K562 (cell line): Measurements from ENCODE around the gene TFF3. TPM values are rescaled to one million over a fixed set of nuclear protein-coding genes. Genes with fewer than 3 reads are reported as not detected.
A peak's percentile ranks its signal among the peaks of the same experiment; 100 is the strongest.

ENCODE experiments used
- ATAC-seq: fragments of 200-7000 bp; cut with Tn5 transposase; 3 replicates; pipeline ENCODE4 v1.9.1; 2020; ENCODE audit warnings: moderate library complexity
- Bru-seq: library from RNA; stranded (reverse); fragments of 400-500 nt; gene quantifications from one replicate; lab custom pipeline; 2021; lab: Mats Ljungman, UMichigan
- BruChase-seq, 2 experiments: library from RNA; stranded (reverse); fragments of 400-500 nt; gene quantifications; one replicate each; lab custom pipeline; 2021; lab: Mats Ljungman, UMichigan
- BruUV-seq: library from RNA; stranded (reverse); fragments of 400-500 nt; replicated peaks from 2 replicates; lab custom pipeline; 2021; lab: Mats Ljungman, UMichigan
- CTCF ChIA-PET: fragments of 300-600 bp; formaldehyde crosslinking; extraction: SDS; loops from one replicate; lab custom pipeline; 2021; ENCODE audit warnings: low intra/inter-chr PET ratio; lab: Yijun Ruan, JAX
- POLR2A ChIA-PET: fragments of 300-600, 350-650 bp; sonication (Branson Sonifier 250); formaldehyde crosslinking; extraction: SDS; loops from one replicate; lab custom pipeline; 2021; ENCODE audit warnings: antibody characterized with exemption, inconsistent platforms; lab: Yijun Ruan, JAX
- DNase-seq, 4 experiments: peaks; one replicate each; pipeline versions ENCODE4 v3.0.0 to v3.0.0-alpha.2; 2011 to 2018; ENCODE audit warnings: low spot score in 3 of 4, mixed read lengths in 3 of 4; ENCODE audit errors: extremely low read depth in 1 of 4
- FAIRE-seq: peaks from 2 replicates; lab custom pipeline; 2011; peaks lifted over from hg19 to GRCh38; lab: Jason Lieb, UNC
- H2AFZ ChIP-seq: 2 replicates; pipeline ENCODE4 v1.6.0; 2011; ENCODE audit warnings: low read depth, low read length, control low read depth, inconsistent platforms
- H3K27ac ChIP-seq: fragments of 200-600 bp; 3 replicates; pipeline ENCODE4 v1.8.0; 2011; ENCODE audit warnings: low read depth, mild to moderate bottlenecking, control low read depth, inconsistent platforms, low read length, moderate library complexity, mixed read lengths; ENCODE audit errors: extremely low read depth
- H3K27me3 ChIP-seq, 2 experiments: fragments of 300-600 bp in 1 of 2; 2 replicates in 1 of 2; 3 replicates in 1 of 2; pipeline versions ENCODE4 v1.6.0 to v1.8.0; 2011; ENCODE audit warnings: inconsistent platforms in 2 of 2, low read length in 2 of 2, mild to moderate bottlenecking in 1 of 2, mixed read lengths in 1 of 2, moderate library complexity in 1 of 2; ENCODE audit not compliant: control insufficient read depth in 2 of 2, insufficient read depth in 2 of 2
- H3K36me3 ChIP-seq: fragments of 300-600 bp; 3 replicates; pipeline ENCODE4 v1.8.0; 2011; ENCODE audit warnings: mild to moderate bottlenecking, low read length, inconsistent platforms; ENCODE audit not compliant: control insufficient read depth, insufficient read depth
- H3K4me1 ChIP-seq, 2 experiments: fragments of 200-600 bp in 1 of 2; replicated peaks in 1 of 2; 2 replicates in 1 of 2; 3 replicates in 1 of 2; pipeline versions ENCODE4 v1.5.1 to v1.8.0; 2011; ENCODE audit warnings: inconsistent platforms in 2 of 2, low read length in 2 of 2, mild to moderate bottlenecking in 1 of 2, mixed read lengths in 1 of 2, moderate library complexity in 1 of 2; ENCODE audit not compliant: control insufficient read depth in 2 of 2, insufficient read depth in 2 of 2
- H3K4me2 ChIP-seq: 2 replicates; pipeline ENCODE4 v1.6.1; 2011; ENCODE audit warnings: low read length, control low read depth, inconsistent platforms, mixed read lengths; ENCODE audit not compliant: insufficient read depth
- H3K4me3 ChIP-seq: fragments of 200-600 bp; sonication (generic), shearing (Covaris generic); 2 replicates; pipeline ENCODE4 v1.5.1; 2016; ENCODE audit warnings: control low read depth, inconsistent platforms
- H3K79me2 ChIP-seq: fragments of 200-600 bp; 3 replicates; pipeline ENCODE4 v1.8.0; 2011; ENCODE audit warnings: low read length, inconsistent platforms; ENCODE audit not compliant: control insufficient read depth, insufficient read depth
- H3K9ac ChIP-seq, 2 experiments: 2 replicates each; pipeline versions ENCODE4 v1.6.0 to v1.6.1; 2011; ENCODE audit warnings: low read depth in 2 of 2, low read length in 2 of 2, control low read depth in 1 of 2, inconsistent platforms in 1 of 2, mild to moderate bottlenecking in 1 of 2, mixed read lengths in 1 of 2; ENCODE audit not compliant: insufficient read depth in 1 of 2
- H3K9me1 ChIP-seq: one replicate; pipeline ENCODE4 v1.6.0; 2011; ENCODE audit warnings: inconsistent platforms, mild to moderate bottlenecking, low read length, moderate library complexity; ENCODE audit not compliant: control insufficient read depth, insufficient read depth
- H3K9me3 ChIP-seq: replicated peaks from 2 replicates; pipeline ENCODE4 v1.5.1; 2011; ENCODE audit warnings: low read depth, low read length, inconsistent platforms; ENCODE audit not compliant: control insufficient read depth, insufficient read depth
- H4K20me1 ChIP-seq: replicated peaks from 2 replicates; pipeline ENCODE4 v1.6.1; 2011; ENCODE audit warnings: low read length, inconsistent platforms, mixed read lengths; ENCODE audit not compliant: control insufficient read depth, insufficient read depth
- MEF2D ChIP-seq: conservative IDR thresholded peaks from 2 replicates; pipeline ENCODE4 v1.6.1; 2016; ENCODE audit warnings: low read depth, missing genetic modification characterization, missing compliant biosample characterization
- MITF ChIP-seq: IDR thresholded peaks from 2 replicates; pipeline ENCODE4 v1.6.1; 2014; ENCODE audit warnings: antibody characterized with exemption
- NR2C1 ChIP-seq, 2 experiments: fragments of 450-650 bp; IDR thresholded peaks; 2 replicates each; pipeline ENCODE4 v1.6.1; 2017; ENCODE audit warnings: mild to moderate bottlenecking in 2 of 2, antibody characterized with exemption in 1 of 2, inconsistent platforms in 1 of 2, missing compliant biosample characterization in 1 of 2, missing genetic modification characterization in 1 of 2
- NR2C2 ChIP-seq, 2 experiments: fragments of 200-800 bp in 1 of 2; sonication (Bioruptor generic) in 1 of 2; sonication (generic) in 1 of 2; formaldehyde crosslinking in 1 of 2; IDR thresholded peaks; 2 replicates each; pipeline versions ENCODE4 v1.6.1 to v1.8.0; 2016 to 2022; ENCODE audit warnings: mild to moderate bottlenecking in 1 of 2, missing compliant biosample characterization in 1 of 2, missing genetic modification characterization in 1 of 2, missing genetic modification reagents in 1 of 2
- SETDB1 ChIP-seq: IDR thresholded peaks from one replicate; pipeline ENCODE4 v1.6.1; 2012; ENCODE audit warnings: low read length, control low read depth, inconsistent platforms
- SLC30A9 ChIP-seq: fragments of 250-450 bp; sonication (Bioruptor Pico); IDR thresholded peaks from 2 replicates; pipeline ENCODE4 v1.8.0; 2022; ENCODE audit warnings: mild to moderate bottlenecking, moderate library complexity
- SP1 ChIP-seq: sonication (generic); formaldehyde crosslinking; IDR thresholded peaks from 2 replicates; pipeline ENCODE4 v1.8.1; 2022; ENCODE audit warnings: mild to moderate bottlenecking, missing genetic modification reagents
- WGBS: fragments of 100-300 bp; shearing (Covaris generic); methylation state at CpG from one replicate; pipeline ENCODE4 v1.1.6; 2016; ENCODE audit warnings: low coverage, mixed read lengths; ENCODE audit not compliant: insufficient coverage; ENCODE audit errors: missing lambda C conversion rate; 5-methylcytosine and 5-hydroxymethylcytosine counted together
- in situ Hi-C: fragments of 300-500 bp; cut with MboI; formaldehyde crosslinking; loops from 4 replicates; pipeline ENCODE4 v1.15.0; 2018; ENCODE audit warnings: inconsistent platforms, mixed read lengths
- intact Hi-C: fragments of 100-400 bp; cut with micrococcal nuclease; formaldehyde crosslinking; loops from 2 replicates; pipeline ENCODE4 v1.14.2; 2022
- long read RNA-seq, 3 experiments: library from polyadenylated mRNA in 2 of 3; library from RNA in 1 of 3; unstranded in 2 of 3; stranded (forward) in 1 of 3; transcript quantifications; one replicate each; pipeline ENCODE4 v2.0.0, GENCODE V29; 2019 to 2022
- polyA minus RNA-seq, 3 experiments: library from RNA; depleted of rRNA, polyadenylated mRNA; stranded (reverse); fragments of >200 nt; gene quantifications; 2 replicates each; pipeline ENCODE4 v1.2.3, GENCODE V29; 2011
- polyA plus RNA-seq, 8 experiments: library from polyadenylated mRNA; depleted of rRNA in 4 of 8; stranded (reverse) in 5 of 8; unstranded in 3 of 8; fragments of >200 nt; fragmentation: Nextera tagmentation in 2 of 8; fragmentation: Illumina TruSeq in 1 of 8; extraction: Ambion mirVana in 2 of 8; extraction: Trizol in 1 of 8; gene quantifications; 2 replicates each; pipeline versions ENCODE4 v1.2.1 to v1.2.3, GENCODE V29; 2011 to 2014; ENCODE audit warnings: inconsistent platforms in 1 of 8, missing spikeins in 1 of 8
- total RNA-seq, 7 experiments: library from RNA; depleted of rRNA in 6 of 7; stranded (reverse); fragments of >200 nt in 6 of 7; fragmentation: Illumina TruSeq in 2 of 7; extraction: Trizol in 2 of 7; gene quantifications; 2 replicates each; pipeline versions ENCODE4 v1.2.1 to v1.2.3, GENCODE V29; 2011 to 2021; ENCODE audit warnings: low replicate concordance in 1 of 7

Gene TFF3
- not detected in 2 replicates for total RNA-seq (2011; cell fraction: chromatin; rRNA removed; ENCODE audit: low replicate concordance)
- not detected in 2 replicates for total RNA-seq (2011; cell fraction: nucleolus; rRNA removed)
- total RNA-seq (2011; cell fraction: nucleoplasm; rRNA removed) = not detected in 2 replicates
- total RNA-seq (2014; rRNA removed) = not detected in 2 replicates
- total RNA-seq (2014; rRNA removed; fragmentation: Illumina TruSeq; extraction: Trizol) = not detected in 2 replicates
- not detected in 2 replicates for total RNA-seq (2015; rRNA removed; fragmentation: Illumina TruSeq; extraction: Trizol)
- 0.72 and 0.78 TPM in 2 replicates for total RNA-seq (2021)
- 0.07 TPM in 1 of 2 replicates, not detected in the other for polyA plus RNA-seq (2011; rRNA removed)
- not detected in 2 replicates for polyA plus RNA-seq (2011; cell fraction: cytosol; rRNA removed)
- polyA plus RNA-seq (2011; cell fraction: nucleus; rRNA removed) = not detected in 2 replicates
- polyA plus RNA-seq (2012) = 0.22 TPM in 1 of 2 replicates, not detected in the other
- polyA plus RNA-seq (2014; fragmentation: Illumina TruSeq; extraction: Trizol) = not detected in 2 replicates
- not detected for polyA plus RNA-seq (2014; fragmentation: Nextera tagmentation; extraction: Ambion mirVana)
- not detected in 2 replicates for polyA plus RNA-seq (2014; rRNA removed)
- not detected in 2 replicates for polyA minus RNA-seq (2011; rRNA and poly(A)+ RNA removed)
- polyA minus RNA-seq (2011; cell fraction: cytosol; rRNA and poly(A)+ RNA removed) = not detected in 2 replicates
- polyA minus RNA-seq (2011; cell fraction: nucleus; rRNA and poly(A)+ RNA removed) = not detected in 2 replicates
- Bru-seq, nascent RNA = percentile 14 among the genes with signal in this experiment
- not detected for BruChase-seq, experiment 1, labeled RNA remaining after a 2-hour chase
- not detected for BruChase-seq, experiment 2, labeled RNA remaining after a 6-hour chase
- long read RNA-seq, experiment 1 = 0 reads
- long read RNA-seq, experiment 2 = 0 reads
- long read RNA-seq, experiment 3 = 0 reads

GRCh38 chr21:42315296-42315891 is at the start of gene TFF3:
TSS of gene TFF3 (minus strand) at chr21:42315409. CDS start at chr21:42315374, 35 bp downstream.
- DNase-seq (no peak), ATAC-seq (no peak), FAIRE-seq (no peak)
- TF ChIP-seq NR2C1 (IDR thresholded peaks at IDR 0.05) (no peak), NR2C1 (tag; IDR thresholded peaks at IDR 0.05) (0 out of 2 replicates have a peak, but pooled peaks have one; percentile 26), NR2C2 (CRISPR knock-in tag; IDR thresholded peaks at IDR 0.05) (no peak), NR2C2 (tag; IDR thresholded peaks at IDR 0.05) (peak; percentile 73), SP1 (CRISPR knock-in tag) (no peak), MEF2D (tag) (no peak), MITF (no peak), SLC30A9 (CRISPR knock-in tag) (no peak), SETDB1 (no peak)
- Histone ChIP-seq H3K27me3 (peaks cover 55 to 89% of the 10 kb centered on the region in 2 experiments), H4K20me1 (peaks cover 16% of the 10 kb centered on the region), H3K4me2 (no peak within 1 kb of the TSS), H3K9me3 (no peaks in the 10 kb centered on the region), H3K27ac (no peak within 1 kb of the TSS), H3K9ac (no peak within 1 kb of the TSS), H2AFZ (no peak within 1 kb of the TSS), H3K36me3 (no peaks in the 10 kb centered on the region), H3K4me1 (0 out of 5 replicates have a peak, but pooled peaks cover 0 to 3% of the 10 kb centered on the region in 2 experiments), H3K4me3 (no peak within 1 kb of the TSS), H3K79me2 (no peaks in the 10 kb centered on the region), H3K9me1 (no peaks in the 10 kb centered on the region)
- BruUV-seq = no TSS peak
- intact Hi-C loops (no loop called here), in situ Hi-C loops (loop anchor here (10.0 kb wide), 1 partner anchor 129 kb away; no protein-coding TSS in a partner anchor)
- POLR2A ChIA-PET = interaction anchor here (0.5 to 2.1 kb wide), 2 partner anchors 9 to 577 kb away, joined by 3 to 8 read pairs; no protein-coding TSS in a partner anchor
- CTCF ChIA-PET = no interaction called here
- WGBS = 1% methylated on average over 15 of the region's 15 CpGs
